Stimulated activated CD4-positive, alpha-beta T cell treated with anti-CD3 and anti-CD28 coated beads, TNF-alpha, amount 100 ng/mL, for 48 hours (primary cell): ENCODE data around the gene NRROS.
"Not testable (repeated sequence)": the region's sequence is repeated elsewhere in the genome, so short reads cannot be mapped to it uniquely, and the experiment has no call there.

Source experiments
- DNase-seq, 3 donors: peaks; one replicate each; pipeline ENCODE4 v3.0.0-alpha.2; 2020; ENCODE audit warnings: low read depth in 3 of 3

The NRROS gene

GRCh38 chr3:196624907-196625306, 14.6 kb upstream of the NRROS start:
- DNase-seq = no peak

GRCh38 chr3:196625331-196625730, 14.2 kb upstream of the NRROS start:
- no peak for DNase-seq

DNA sequence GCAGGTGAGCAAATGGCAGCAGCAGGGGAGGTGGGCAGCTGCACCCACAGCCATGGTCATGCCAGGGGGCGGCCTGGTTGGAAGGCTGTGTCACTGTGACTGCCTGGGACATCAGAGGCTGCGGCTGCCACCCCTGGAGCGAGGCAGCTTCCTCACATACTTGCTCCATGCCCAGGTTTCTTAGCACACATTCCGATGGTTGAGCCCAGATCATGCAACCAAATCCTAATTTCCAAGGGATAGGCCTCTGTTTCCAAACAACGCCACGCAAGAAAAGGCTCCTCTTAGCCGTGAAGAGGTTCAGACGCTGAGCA, 11.6 kb upstream of the NRROS start:
- DNase-seq = no peak

DNA sequence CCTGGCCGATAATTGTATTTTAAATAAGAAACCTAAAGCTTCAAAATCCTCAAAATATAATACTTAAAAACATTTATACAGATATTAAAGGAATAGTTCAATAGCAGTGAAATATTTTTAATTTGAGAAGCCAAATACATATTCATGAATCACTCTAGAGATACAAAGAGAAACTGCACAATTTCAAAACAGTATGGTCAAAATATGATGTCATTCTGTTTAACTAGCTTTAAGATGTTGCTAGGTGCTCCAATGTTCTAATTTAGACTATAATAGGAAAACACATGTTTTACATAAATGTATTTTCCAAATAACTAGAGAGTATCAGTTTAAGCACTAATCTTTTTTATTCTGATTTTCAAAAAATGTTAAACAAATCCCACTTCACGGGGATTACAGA, 10.3 kb upstream of the NRROS start:
- DNase-seq = no peak

DNA sequence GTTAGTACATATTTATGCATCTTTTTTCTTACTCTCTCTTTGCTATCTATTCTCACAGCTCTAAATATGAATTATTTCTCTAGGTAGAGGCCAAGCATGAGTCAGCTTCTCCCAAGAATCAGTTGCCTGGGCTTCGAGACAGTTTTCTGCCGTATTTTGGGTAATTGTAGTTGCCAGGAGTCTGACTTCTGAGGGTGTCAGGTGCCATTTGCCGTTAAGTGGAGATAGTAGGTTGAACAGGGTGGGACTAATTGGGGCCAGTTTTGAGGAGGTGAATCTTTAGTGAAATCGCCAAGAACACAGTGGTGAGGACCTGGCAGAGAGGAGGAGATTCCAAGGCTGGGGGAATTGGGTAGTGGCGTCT, 7.8 kb upstream of the NRROS start:
- DNase-seq = no peak

GRCh38 chr3:196632046-196632751, 7.3 kb upstream of the NRROS start:
- DNase-seq = peak; percentile 67 to 80 (median 79)

DNA sequence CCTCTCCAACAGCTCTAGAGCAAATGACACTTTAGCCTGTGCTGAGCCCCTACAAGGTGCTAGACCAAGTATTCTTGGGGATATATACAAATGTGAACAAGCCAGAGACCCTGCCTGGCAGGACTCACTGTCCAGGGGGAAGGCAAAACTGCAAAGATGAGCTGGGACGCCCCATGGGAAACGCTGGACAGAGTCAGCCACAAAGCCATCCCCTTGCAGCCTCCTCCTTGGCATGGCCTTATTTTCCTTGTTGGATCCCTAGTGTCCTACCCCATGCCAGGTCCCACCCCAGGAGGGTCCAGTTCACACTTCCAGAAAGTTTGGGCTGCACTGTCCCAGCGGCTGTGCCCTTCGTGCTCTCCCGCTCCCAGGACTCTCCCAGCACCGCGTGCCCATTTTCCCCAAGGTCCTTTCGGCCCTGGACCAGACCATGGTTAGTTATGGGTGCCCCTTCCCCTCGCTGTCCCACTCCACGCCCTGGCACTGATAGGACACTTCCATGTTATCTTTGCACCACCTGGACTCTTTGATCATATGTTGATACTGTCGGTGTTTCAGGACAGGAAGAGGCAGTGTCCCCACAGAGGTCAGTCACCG, 5.8 kb upstream of the NRROS start:
- DNase-seq = no peak

- DNase-seq = no peak
Measured at GRCh38 chr3:196634224-196634623, 5.3 kb upstream of the NRROS start.

DNA sequence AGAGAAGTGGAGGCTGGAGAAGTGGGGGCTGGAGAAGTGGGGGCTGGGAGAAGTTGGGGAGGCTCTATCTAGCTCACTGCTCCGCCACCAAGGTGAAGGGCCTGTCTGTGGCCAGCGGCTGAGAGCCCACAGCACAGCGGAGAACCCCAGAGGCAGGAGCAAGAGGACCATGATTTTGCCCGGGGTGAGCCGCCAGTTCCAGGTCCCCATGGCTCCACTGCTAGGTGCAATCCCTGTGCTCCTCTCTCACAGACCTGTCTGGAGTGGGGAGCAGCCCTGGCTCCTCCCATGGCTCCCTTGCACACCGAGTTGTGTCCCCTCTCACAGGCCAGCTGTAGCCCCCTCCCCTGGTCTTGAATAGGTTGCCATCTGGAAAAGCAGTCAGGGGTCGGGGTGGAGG, 4.7 kb upstream of the NRROS start:
- no peak for DNase-seq

GRCh38 chr3:196636369-196637349, 2.8 kb upstream of the NRROS start:
- DNase-seq = no peak

DNA sequence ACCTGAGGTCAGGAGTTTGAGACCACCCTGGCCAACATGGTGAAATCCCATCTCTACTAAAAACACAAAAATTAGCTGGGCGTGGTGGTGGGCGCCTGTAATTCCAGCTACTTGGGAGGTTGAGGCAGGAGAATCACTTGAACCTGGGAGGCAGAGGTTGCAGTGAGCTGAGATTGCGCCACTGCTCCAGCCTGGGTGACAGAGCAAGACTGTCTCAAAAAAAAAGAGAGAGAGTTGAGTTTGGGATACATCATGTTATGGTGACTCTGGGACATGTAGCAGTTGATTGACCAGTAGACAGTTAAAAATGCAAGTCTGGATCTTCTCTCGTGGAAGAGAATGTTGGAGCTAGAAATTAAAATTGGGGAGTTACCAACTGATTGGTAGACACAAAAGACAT, 1.6 kb upstream of the NRROS start:
- not testable (repeated sequence) for DNase-seq

GRCh38 chr3:196638861-196639482, 522 bp upstream of the NRROS start:
- no peak for DNase-seq

- no peak for DNase-seq
Measured at GRCh38 chr3:196640297-196641018, 964 bp downstream of the NRROS start.

GRCh38 chr3:196641333-196642054, 2.0 kb downstream of the NRROS start:
- DNase-seq = peak in 1 of 3 donors; percentile 52

DNA sequence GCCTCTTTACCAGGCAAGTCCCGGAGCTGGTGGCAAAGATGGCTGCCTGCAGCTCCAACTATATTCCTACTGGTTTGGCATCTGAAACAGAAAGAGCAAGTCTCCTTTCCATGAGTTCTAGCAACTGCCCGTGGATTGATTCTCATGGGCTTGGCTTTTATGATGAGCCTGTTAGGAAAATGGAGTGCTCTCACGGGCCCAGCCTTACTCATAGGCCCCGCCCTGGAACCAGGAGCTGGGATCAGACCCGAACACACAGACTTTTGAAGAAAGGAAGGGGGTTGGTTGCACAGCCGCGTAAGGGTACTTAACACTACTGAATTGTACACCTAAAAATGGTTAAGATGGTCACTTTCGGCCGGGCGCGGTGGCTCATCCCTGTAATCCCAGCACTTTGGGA, 2.9 kb downstream of the NRROS start:
- DNase-seq = no peak

DNA sequence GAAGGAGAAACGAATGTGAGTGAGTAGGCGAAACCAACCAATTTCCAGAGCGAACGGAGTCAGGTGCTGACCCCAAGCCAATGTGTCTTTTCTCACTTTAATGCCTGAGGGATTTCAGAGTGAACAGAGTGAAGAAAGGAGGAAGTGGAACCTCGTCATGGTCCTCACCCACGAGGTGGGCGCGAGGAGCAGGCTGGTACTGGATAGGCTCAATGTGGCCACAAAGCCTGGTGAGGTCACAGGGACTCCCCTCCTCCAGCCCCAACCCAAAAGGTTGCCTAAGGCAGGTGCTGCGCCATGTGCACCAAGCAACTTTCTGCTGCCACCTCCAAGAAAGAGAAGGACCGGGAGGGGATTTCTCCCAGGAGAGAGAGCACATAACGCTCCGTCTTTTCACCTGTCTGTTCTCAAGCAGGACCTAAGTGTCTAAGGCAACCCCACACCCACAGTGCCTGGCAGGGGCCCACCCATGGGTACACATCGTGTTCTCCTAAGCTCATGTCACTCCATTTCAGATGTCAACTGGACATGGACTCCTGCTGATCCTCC, 3.8 kb downstream of the NRROS start:
- DNase-seq = no peak

DNA sequence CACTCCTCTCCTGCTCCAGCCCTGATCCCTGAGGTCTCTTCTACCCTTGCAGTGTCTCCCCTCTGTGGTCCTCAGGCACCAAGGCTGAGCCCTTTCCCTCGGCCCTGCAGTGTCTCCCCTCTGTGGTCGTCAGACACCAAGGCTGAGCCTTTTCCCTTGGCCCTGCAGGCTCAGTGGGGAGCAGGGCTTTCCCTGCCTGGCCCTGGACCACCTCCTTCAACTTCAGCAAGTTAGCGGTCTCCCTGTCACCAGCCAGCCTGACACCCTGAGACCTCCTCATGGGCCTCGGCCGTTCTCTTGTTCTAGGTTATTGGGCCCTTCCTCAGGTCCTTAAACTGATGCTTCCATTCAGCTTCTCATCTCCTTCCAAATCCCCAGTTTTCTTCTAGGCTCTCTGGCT, 4.3 kb downstream of the NRROS start:
- no peak for DNase-seq

- DNase-seq = no peak
Measured at GRCh38 chr3:196645096-196645495, 5.6 kb downstream of the NRROS start.

DNA sequence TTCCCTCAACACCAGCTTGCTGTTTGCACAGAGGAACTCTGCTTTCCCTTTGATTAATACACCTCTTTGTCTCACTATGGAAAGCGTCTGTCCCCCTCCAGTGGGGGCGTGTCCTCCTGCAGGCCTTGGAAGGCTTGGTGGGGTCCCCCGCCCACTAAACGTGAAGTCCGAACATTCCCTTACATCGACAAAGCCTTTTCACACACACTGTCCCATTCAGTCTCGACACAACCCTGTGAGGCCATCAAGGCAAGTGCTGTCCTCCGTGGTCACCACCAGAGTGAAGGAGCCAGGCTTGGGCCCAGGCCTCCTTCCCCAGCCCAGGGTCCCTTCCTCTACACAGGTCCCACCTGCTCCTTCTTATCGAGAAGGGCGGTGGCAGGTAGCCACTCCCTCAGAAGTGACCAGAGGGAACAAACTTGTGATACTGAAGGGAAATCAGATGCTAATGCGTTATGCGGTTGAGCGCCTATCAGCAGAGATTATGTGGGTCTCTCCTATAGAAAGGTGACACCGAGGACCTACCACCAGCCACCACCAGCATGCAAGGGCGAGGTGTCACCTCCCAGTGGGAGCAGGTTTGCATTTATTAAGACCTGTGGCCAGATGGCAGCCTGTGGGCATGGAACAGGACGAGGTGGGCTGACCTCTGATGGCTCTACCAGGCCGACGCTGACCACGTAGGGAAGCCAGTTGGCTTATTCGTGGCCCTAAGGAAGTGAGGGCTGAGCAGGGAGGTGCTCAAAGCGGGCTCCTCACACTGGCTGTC, 6.6 kb downstream of the NRROS start:
- DNase-seq = no peak

DNA sequence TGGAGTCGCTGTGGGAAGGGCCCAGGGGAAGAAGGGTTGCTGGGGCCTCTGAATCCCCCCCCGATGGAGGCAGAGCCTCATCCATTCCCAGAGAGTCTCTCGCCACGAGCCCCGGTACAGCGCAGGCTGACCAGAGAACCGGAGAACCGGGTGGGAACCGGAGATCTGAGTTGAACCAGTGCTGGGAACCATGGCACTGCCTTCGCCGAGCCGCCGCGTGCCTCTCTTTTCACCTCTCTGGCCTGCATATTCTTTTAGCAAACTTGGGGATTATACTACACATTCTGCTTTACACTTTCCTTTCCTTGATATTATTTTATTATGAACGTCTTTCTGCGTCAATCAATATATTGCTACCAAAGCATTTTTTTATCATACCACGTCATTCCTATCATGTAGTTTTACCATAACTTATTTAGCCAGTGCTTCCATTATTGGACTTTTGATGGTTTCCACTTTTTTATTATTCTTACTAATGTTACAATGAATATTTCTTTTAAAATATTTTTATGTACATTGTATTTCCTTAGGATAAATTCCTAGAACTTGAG, 7.2 kb downstream of the NRROS start:
- no peak for DNase-seq
